ENCODE data around the gene NBEAL1.
"Not testable (repeated sequence)": the region's sequence is repeated elsewhere in the genome, so short reads cannot be mapped to it uniquely, and the experiment has no call there.

The NBEAL1 gene

GRCh38 chr2:202990501-202990900 is 24.2 kb upstream of the NBEAL1 start:
- ChIA-PET CTCF (no interaction called here), POLR2A (no interaction called here)
- no peak for TF ChIP-seq ARNT (IDR thresholded peaks at IDR 0.05)
- no peak for TF ChIP-seq FOXA1 (IDR thresholded peaks at IDR 0.05)
- no peak for TF ChIP-seq SUZ12 (IDR thresholded peaks at IDR 0.05)
- no peak for TF ChIP-seq L3MBTL2 (conservative IDR thresholded peaks at IDR 0.05)
- TF ChIP-seq BHLHE40 (IDR thresholded peaks at IDR 0.05; ENCODE audit: borderline replicate concordance): no peak
- TF ChIP-seq HDGF (IDR thresholded peaks at IDR 0.05; ENCODE audit: borderline replicate concordance): no peak
- DNase-seq (ENCODE audit: extremely low spot score): no peak

GRCh38 chr2:202997113-202997512 is 17.6 kb upstream of the NBEAL1 start:
- POLR2A ChIA-PET; DNase-seq (ENCODE audit: extremely low spot score); CTCF ChIA-PET: not testable (repeated sequence)

DNA sequence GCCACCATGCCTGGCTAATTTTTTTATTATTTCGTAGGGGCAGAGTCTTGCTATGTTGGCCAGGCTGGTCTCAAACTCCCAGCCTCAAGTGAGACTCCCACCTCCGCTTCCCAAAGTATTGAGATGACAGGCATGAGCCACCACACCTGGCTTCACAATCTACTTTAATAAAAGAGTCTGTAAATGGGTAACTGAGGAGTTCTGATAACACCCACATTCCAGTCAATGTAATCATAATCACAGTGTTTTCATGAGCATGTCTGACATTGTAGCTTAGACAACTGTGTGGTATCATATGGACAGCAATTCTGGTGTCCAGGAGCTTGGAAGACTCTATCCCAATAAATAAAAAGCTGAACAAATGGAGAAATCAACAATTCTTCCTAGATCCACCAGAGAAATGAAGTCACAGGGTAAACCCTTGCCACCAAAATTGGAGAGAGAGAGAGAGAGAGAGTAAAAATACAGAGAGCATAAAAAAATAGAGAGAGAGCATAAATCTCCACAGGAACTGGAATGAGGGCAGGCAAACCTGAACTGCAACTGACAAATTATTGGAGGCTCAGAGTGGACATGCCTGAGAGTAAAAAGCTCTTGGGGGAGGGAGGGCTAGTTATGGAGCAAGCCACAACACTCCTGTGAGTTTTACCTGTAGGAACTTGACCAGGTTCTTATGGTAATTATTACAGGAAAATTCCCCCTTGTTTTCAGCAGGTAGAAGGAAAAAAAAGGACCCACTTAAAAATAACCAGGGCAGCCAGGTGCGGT is 12.4 kb upstream of the NBEAL1 start:
- TF ChIP-seq, protein P1, sequence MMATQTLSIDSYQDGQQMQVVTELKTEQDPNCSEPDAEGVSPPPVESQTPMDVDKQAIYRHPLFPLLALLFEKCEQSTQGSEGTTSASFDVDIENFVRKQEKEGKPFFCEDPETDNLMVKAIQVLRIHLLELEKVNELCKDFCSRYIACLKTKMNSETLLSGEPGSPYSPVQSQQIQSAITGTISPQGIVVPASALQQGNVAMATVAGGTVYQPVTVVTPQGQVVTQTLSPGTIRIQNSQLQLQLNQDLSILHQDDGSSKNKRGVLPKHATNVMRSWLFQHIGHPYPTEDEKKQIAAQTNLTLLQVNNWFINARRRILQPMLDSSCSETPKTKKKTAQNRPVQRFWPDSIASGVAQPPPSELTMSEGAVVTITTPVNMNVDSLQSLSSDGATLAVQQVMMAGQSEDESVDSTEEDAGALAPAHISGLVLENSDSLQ (IDR thresholded peaks at IDR 0.05): no peak
- TF ChIP-seq ELF4 (IDR thresholded peaks at IDR 0.05) (no peak), ZNF384 (IDR thresholded peaks at IDR 0.05) (no peak), L3MBTL2 (conservative IDR thresholded peaks at IDR 0.05) (no peak), ARNT (IDR thresholded peaks at IDR 0.05) (no peak), SUZ12 (IDR thresholded peaks at IDR 0.05) (no peak), CTBP1 (IDR thresholded peaks at IDR 0.05; ENCODE audit: borderline replicate concordance) (no peak), SP1 (IDR thresholded peaks at IDR 0.05) (no peak), TARDBP (IDR thresholded peaks at IDR 0.05) (no peak), FOXA1 (IDR thresholded peaks at IDR 0.05) (no peak), FOXK2 (IDR thresholded peaks at IDR 0.05) (no peak), LEF1 (IDR thresholded peaks at IDR 0.05; ENCODE audit: borderline replicate concordance) (no peak), NFRKB (IDR thresholded peaks at IDR 0.05) (no peak), HDGF (IDR thresholded peaks at IDR 0.05; ENCODE audit: borderline replicate concordance) (no peak), FOXM1 (IDR thresholded peaks at IDR 0.05; ENCODE audit: borderline replicate concordance) (no peak), BHLHE40 (IDR thresholded peaks at IDR 0.05; ENCODE audit: borderline replicate concordance) (no peak)
- DNase-seq (ENCODE audit: extremely low spot score): no peak
- POLR2A ChIA-PET: no interaction called here
- CTCF ChIA-PET: no interaction called here

DNA sequence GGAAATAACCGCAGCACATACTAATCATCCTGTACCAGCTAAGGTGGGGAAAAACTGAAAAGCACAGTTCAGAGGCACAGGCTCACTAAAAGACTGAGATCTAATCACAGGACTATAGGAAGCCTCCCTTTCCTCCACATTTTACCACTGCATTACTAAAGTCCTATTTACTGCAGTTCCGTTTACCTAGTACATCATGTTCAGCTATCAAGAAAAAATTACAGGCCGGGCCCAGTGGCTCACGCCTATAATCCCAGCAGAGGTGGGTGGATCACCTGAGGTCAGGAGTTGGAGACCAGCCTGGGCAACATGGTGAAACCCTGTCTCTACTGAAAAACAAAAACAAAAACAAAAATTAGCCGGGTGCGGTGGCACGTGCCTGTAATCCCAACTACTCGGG is 11.0 kb upstream of the NBEAL1 start:
- no peak for DNase-seq (ENCODE audit: extremely low spot score)
- ChIA-PET CTCF (interaction anchor here (1.0 kb wide), 1 partner anchor 18 kb away, joined by 3 read pairs; no protein-coding TSS in a partner anchor), POLR2A (no interaction called here)
- TF ChIP-seq BHLHE40 (IDR thresholded peaks at IDR 0.05; ENCODE audit: borderline replicate concordance) (no peak), ZNF384 (IDR thresholded peaks at IDR 0.05) (no peak), SP1 (IDR thresholded peaks at IDR 0.05) (no peak), ARNT (IDR thresholded peaks at IDR 0.05) (no peak), HDGF (IDR thresholded peaks at IDR 0.05; ENCODE audit: borderline replicate concordance) (no peak), SUZ12 (IDR thresholded peaks at IDR 0.05) (no peak), TARDBP (IDR thresholded peaks at IDR 0.05) (no peak), LEF1 (IDR thresholded peaks at IDR 0.05; ENCODE audit: borderline replicate concordance) (no peak), NFRKB (IDR thresholded peaks at IDR 0.05) (no peak), ELF4 (IDR thresholded peaks at IDR 0.05) (no peak), FOXK2 (IDR thresholded peaks at IDR 0.05) (no peak), FOXA1 (IDR thresholded peaks at IDR 0.05) (no peak), L3MBTL2 (conservative IDR thresholded peaks at IDR 0.05) (no peak), CTBP1 (IDR thresholded peaks at IDR 0.05; ENCODE audit: borderline replicate concordance) (no peak), FOXM1 (IDR thresholded peaks at IDR 0.05; ENCODE audit: borderline replicate concordance) (no peak)
- TF ChIP-seq, protein P1 (IDR thresholded peaks at IDR 0.05): no peak

DNA sequence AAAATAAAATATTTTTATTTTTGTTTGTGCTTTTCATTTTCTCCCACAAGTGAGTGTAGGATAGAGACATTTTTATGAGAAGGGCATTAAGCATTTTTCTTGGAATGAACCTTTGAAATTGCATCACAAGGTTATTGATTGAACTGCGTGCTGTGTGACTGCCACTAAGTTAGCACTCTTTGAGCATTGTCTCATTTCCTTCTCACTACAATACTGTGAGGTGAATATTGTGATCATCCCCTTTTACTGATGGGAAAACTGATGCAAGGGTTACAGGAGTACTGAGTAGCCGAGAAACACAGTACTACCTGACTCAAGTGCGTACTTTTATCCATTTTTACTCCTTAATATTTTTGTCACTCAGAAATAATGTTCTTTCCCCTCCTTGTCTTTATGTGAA is 2.0 kb downstream of the NBEAL1 start:
- ChIA-PET CTCF (no interaction called here), POLR2A (interaction anchor here (0.6 kb wide), 1 partner anchor 60 kb away, joined by 3 read pairs; no protein-coding TSS in a partner anchor)
- TF ChIP-seq LEF1 (IDR thresholded peaks at IDR 0.05; ENCODE audit: borderline replicate concordance) (no peak), ELF4 (IDR thresholded peaks at IDR 0.05) (no peak), TARDBP (IDR thresholded peaks at IDR 0.05) (no peak), NFRKB (IDR thresholded peaks at IDR 0.05) (no peak), FOXA1 (IDR thresholded peaks at IDR 0.05) (no peak), ARNT (IDR thresholded peaks at IDR 0.05) (no peak), SP1 (IDR thresholded peaks at IDR 0.05) (no peak), BHLHE40 (IDR thresholded peaks at IDR 0.05; ENCODE audit: borderline replicate concordance) (no peak), FOXM1 (IDR thresholded peaks at IDR 0.05; ENCODE audit: borderline replicate concordance) (no peak), ZNF384 (IDR thresholded peaks at IDR 0.05) (no peak)
- TF ChIP-seq, protein P1 (IDR thresholded peaks at IDR 0.05): no peak
- no peak for DNase-seq (ENCODE audit: extremely low spot score)

DNA sequence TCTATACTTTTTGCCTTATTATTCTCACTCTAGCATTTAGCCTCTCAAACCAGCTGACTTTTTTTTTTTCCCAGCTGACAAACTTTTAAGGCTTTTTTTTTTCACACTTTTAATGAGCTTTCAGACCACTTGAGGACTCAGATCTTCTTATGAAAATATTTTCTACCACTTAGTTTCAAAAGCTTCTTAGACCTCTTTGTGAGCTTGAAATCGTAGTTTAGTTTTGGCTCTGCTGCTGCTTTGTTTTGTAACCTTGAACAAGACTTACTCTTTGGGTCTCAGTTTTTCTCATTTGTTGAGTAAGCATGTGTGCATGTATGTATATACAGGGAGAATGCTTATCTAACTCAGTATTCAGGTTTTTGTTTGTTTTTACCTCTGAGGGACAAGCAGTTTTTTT is 3.5 kb downstream of the NBEAL1 start:
- TF ChIP-seq ZNF384 (IDR thresholded peaks at IDR 0.05) (peak; percentile 70), SP1 (IDR thresholded peaks at IDR 0.05) (no peak), ARNT (IDR thresholded peaks at IDR 0.05) (no peak), BHLHE40 (IDR thresholded peaks at IDR 0.05; ENCODE audit: borderline replicate concordance) (no peak), FOXK2 (IDR thresholded peaks at IDR 0.05) (no peak), CTBP1 (IDR thresholded peaks at IDR 0.05; ENCODE audit: borderline replicate concordance) (no peak), TARDBP (IDR thresholded peaks at IDR 0.05) (no peak), ELF4 (IDR thresholded peaks at IDR 0.05) (no peak)
- TF ChIP-seq, protein P1 (IDR thresholded peaks at IDR 0.05): no peak
- no peak for DNase-seq (ENCODE audit: extremely low spot score)
- POLR2A ChIA-PET: interaction anchor here (0.7 kb wide), 1 partner anchor 221 kb away, joined by 4 read pairs; the partner anchor contains the start of gene CYP20A1
- CTCF ChIA-PET: interaction anchor here (0.7 kb wide), 1 partner anchor 346 kb away, joined by 3 read pairs; no protein-coding TSS in a partner anchor
